Panc1 (cell line): ENCODE results near the gene FGF22. TPM values are rescaled to one million over a fixed set of nuclear protein-coding genes. Genes with fewer than 3 reads are reported as not detected.

ENCODE experiments used
- ATAC-seq: fragments of 200-7000 bp; cut with Tn5 transposase; 2 replicates; pipeline ENCODE4 v1.9.1; 2020; ENCODE audit warnings: mild to moderate bottlenecking, moderate library complexity
- BruUV-seq: library from RNA; stranded (reverse); fragments of 400-500 nt; replicated peaks from 2 replicates; lab custom pipeline; 2021; lab: Mats Ljungman, UMichigan
- CTCF ChIA-PET: fragments of 300-600 bp; sonication (Branson Sonifier 250); formaldehyde crosslinking; loops from one replicate; lab custom pipeline; 2022; ENCODE audit warnings: antibody characterized with exemption; lab: Charles Lee
- POLR2A ChIA-PET: fragments of 300-600 bp; sonication (Branson Sonifier 250); formaldehyde crosslinking; loops from one replicate; lab custom pipeline; 2022; ENCODE audit warnings: antibody characterized with exemption; lab: Charles Lee
- DNase-seq: peaks from one replicate; pipeline ENCODE4 v3.0.0-alpha.2; 2010; ENCODE audit warnings: low read depth, low spot score
- H3K27ac ChIP-seq: 2 replicates; pipeline ENCODE4 v1.5.1; 2011; ENCODE audit warnings: mild to moderate bottlenecking, low read length, inconsistent platforms
- H3K27me3 ChIP-seq: fragments of 200-500 bp; sonication (Bioruptor generic); 2 replicates; pipeline ENCODE4 v1.6.0; 2014; ENCODE audit warnings: low read length, inconsistent platforms; ENCODE audit not compliant: control insufficient read depth, insufficient read depth
- H3K36me3 ChIP-seq: fragments of 200-500 bp; sonication (Bioruptor generic); 2 replicates; pipeline ENCODE4 v1.5.1; 2014; ENCODE audit warnings: inconsistent platforms, mild to moderate bottlenecking, low read length, moderate library complexity; ENCODE audit not compliant: control insufficient read depth, insufficient read depth
- H3K4me1 ChIP-seq: 2 replicates; pipeline ENCODE4 v1.5.1; 2011; ENCODE audit warnings: inconsistent platforms, mild to moderate bottlenecking, low read length, moderate library complexity; ENCODE audit not compliant: control insufficient read depth, insufficient read depth
- H3K4me3 ChIP-seq, 2 experiments: 2 replicates each; pipeline ENCODE4 v1.5.1; 2011 to 2012; ENCODE audit warnings: low read depth in 2 of 2, low read length in 2 of 2, mild to moderate bottlenecking in 2 of 2, inconsistent platforms in 1 of 2, moderate library complexity in 1 of 2
- H3K9me3 ChIP-seq: fragments of 200-500 bp; sonication (Bioruptor generic); 2 replicates; pipeline ENCODE4 v1.5.1; 2014; ENCODE audit warnings: low read depth, mild to moderate bottlenecking, inconsistent platforms, low read length, moderate library complexity; ENCODE audit not compliant: control insufficient read depth, insufficient read depth
- POLR2AphosphoS5 ChIP-seq: IDR thresholded peaks from 2 replicates; pipeline ENCODE4 v1.6.1; 2012; ENCODE audit warnings: mild to moderate bottlenecking, low read depth, low read length, moderate library complexity
- SIN3A ChIP-seq: IDR thresholded peaks from 2 replicates; pipeline ENCODE4 v1.6.1; 2012; ENCODE audit warnings: low read depth, mild to moderate bottlenecking, low read length, moderate library complexity, borderline replicate concordance; ENCODE audit not compliant: insufficient read depth
- TCF7L2 ChIP-seq: IDR thresholded peaks from 2 replicates; pipeline ENCODE4 v1.6.1; 2011; ENCODE audit warnings: mild to moderate bottlenecking, low read depth, low read length, inconsistent platforms
- in situ Hi-C: cut with HindIII; loops from 2 replicates; pipeline ENCODE4 v1.10.0; 2016; ENCODE audit warnings: low sequenced_read_pairs, low pct_unique_long_range_greater_than_20kb
- intact Hi-C: fragments of 100-400 bp; cut with micrococcal nuclease; formaldehyde crosslinking; loops from one replicate; pipeline ENCODE4 v1.10.0; 2022; ENCODE audit not compliant: unreplicated experiment
- total RNA-seq: library from RNA; stranded (reverse); gene quantifications from one replicate; pipeline ENCODE4 v1.2.1, GENCODE V29; 2021; ENCODE audit not compliant: unreplicated experiment
- TF ChIP-seq, protein P1 (sequence below): fragments of 450-650 bp; IDR thresholded peaks from 2 replicates; pipeline ENCODE4 v1.5.1; 2017; ENCODE audit warnings: mild to moderate bottlenecking
- TF ChIP-seq, protein P2 (sequence below), 2 experiments: IDR thresholded peaks; 2 replicates each; pipeline ENCODE4 v1.6.1; 2011 to 2012; ENCODE audit warnings: low read depth in 2 of 2, control low read depth in 1 of 2, low read length in 1 of 2, mild to moderate bottlenecking in 1 of 2, moderate library complexity in 1 of 2; ENCODE audit not compliant: insufficient read depth in 1 of 2

FGF22 gene
- total RNA-seq, 1 experiment from 2014 or later: 0.72 TPM

DNA sequence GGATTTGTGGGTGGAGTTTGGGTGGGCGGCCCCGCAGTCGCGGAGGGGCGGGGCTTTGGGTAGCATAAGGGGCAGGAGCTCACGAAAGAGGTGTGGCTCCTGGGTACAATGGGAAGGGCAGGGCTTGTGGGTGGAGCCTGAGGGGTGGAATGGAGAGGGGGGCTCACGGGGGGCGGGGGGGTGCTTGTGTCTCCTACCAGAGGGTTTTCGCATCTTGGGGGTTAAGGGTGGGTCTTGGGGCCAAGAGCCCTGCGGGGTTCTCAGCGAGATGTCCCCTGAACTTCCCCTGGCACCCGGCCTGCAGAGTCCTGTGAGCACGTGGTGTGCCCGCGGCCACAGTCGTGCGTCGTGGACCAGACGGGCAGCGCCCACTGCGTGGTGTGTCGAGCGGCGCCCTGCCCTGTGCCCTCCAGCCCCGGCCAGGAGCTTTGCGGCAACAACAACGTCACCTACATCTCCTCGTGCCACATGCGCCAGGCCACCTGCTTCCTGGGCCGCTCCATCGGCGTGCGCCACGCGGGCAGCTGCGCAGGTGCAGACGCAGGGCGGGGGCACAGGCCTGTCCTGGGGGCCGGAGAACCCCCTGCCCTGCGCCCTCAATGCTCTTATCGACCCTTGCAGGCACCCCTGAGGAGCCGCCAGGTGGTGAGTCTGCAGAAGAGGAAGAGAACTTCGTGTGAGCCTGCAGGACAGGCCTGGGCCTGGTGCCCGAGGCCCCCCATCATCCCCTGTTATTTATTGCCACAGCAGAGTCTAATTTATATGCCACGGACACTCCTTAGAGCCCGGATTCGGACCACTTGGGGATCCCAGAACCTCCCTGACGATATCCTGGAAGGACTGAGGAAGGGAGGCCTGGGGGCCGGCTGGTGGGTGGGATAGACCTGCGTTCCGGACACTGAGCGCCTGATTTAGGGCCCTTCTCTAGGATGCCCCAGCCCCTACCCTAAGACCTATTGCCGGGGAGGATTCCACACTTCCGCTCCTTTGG lies 41.6 kb downstream of the FGF22 start:
- Histone ChIP-seq H3K4me3 (peak overlapping the region; percentile 43 to 71), H3K36me3 (no peaks in the 10 kb centered on the region), H3K4me1 (peaks cover 16% of the 10 kb centered on the region), H3K9me3 (no peaks in the 10 kb centered on the region), H3K27ac (peak overlapping the region; percentile 85), H3K27me3 (no peaks in the 10 kb centered on the region)
- intact Hi-C loops (no loop called here), in situ Hi-C loops (no loop called here)
- TF ChIP-seq POLR2AphosphoS5 (no peak), SIN3A (no peak), TCF7L2 (no peak)
- TF ChIP-seq, protein P1, sequence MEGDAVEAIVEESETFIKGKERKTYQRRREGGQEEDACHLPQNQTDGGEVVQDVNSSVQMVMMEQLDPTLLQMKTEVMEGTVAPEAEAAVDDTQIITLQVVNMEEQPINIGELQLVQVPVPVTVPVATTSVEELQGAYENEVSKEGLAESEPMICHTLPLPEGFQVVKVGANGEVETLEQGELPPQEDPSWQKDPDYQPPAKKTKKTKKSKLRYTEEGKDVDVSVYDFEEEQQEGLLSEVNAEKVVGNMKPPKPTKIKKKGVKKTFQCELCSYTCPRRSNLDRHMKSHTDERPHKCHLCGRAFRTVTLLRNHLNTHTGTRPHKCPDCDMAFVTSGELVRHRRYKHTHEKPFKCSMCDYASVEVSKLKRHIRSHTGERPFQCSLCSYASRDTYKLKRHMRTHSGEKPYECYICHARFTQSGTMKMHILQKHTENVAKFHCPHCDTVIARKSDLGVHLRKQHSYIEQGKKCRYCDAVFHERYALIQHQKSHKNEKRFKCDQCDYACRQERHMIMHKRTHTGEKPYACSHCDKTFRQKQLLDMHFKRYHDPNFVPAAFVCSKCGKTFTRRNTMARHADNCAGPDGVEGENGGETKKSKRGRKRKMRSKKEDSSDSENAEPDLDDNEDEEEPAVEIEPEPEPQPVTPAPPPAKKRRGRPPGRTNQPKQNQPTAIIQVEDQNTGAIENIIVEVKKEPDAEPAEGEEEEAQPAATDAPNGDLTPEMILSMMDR: no peak
- TF ChIP-seq, protein P2, sequence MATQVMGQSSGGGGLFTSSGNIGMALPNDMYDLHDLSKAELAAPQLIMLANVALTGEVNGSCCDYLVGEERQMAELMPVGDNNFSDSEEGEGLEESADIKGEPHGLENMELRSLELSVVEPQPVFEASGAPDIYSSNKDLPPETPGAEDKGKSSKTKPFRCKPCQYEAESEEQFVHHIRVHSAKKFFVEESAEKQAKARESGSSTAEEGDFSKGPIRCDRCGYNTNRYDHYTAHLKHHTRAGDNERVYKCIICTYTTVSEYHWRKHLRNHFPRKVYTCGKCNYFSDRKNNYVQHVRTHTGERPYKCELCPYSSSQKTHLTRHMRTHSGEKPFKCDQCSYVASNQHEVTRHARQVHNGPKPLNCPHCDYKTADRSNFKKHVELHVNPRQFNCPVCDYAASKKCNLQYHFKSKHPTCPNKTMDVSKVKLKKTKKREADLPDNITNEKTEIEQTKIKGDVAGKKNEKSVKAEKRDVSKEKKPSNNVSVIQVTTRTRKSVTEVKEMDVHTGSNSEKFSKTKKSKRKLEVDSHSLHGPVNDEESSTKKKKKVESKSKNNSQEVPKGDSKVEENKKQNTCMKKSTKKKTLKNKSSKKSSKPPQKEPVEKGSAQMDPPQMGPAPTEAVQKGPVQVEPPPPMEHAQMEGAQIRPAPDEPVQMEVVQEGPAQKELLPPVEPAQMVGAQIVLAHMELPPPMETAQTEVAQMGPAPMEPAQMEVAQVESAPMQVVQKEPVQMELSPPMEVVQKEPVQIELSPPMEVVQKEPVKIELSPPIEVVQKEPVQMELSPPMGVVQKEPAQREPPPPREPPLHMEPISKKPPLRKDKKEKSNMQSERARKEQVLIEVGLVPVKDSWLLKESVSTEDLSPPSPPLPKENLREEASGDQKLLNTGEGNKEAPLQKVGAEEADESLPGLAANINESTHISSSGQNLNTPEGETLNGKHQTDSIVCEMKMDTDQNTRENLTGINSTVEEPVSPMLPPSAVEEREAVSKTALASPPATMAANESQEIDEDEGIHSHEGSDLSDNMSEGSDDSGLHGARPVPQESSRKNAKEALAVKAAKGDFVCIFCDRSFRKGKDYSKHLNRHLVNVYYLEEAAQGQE (IDR thresholded peaks at IDR 0.05; ENCODE audit: insufficient read depth in 1 of 2, low read depth in 2 of 2, low read length in 1 of 2): no peak
- no peak for DNase-seq
- ATAC-seq: no peak; the same call in 1 of the 2 replicates
- ChIA-PET POLR2A (no interaction called here), CTCF (no interaction called here)
- BruUV-seq: no TSS peak

DNA sequence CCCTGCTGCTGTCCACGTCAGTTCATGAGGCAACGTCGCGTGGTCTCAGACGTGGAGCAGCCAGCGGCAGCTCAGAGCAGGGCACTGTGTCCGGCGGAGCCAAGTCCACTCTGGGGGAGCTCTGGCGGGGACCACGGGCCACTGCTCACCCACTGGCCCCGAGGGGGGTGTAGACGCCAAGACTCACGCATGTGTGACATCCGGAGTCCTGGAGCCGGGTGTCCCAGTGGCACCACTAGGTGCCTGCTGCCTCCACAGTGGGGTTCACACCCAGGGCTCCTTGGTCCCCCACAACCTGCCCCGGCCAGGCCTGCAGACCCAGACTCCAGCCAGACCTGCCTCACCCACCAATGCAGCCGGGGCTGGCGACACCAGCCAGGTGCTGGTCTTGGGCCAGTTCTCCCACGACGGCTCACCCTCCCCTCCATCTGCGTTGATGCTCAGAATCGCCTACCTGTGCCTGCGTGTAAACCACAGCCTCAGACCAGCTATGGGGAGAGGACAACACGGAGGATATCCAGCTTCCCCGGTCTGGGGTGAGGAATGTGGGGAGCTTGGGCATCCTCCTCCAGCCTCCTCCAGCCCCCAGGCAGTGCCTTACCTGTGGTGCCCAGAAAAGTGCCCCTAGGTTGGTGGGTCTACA lies 43.1 kb downstream of the FGF22 start:
- Histone ChIP-seq H3K27ac (no peak overlapping the region), H3K9me3 (no peaks in the 10 kb centered on the region), H3K27me3 (no peaks in the 10 kb centered on the region), H3K4me1 (peaks cover 13% of the 10 kb centered on the region), H3K36me3 (no peaks in the 10 kb centered on the region), H3K4me3 (no peak overlapping the region)
- TF ChIP-seq, protein P1: no peak
- TF ChIP-seq POLR2AphosphoS5: no peak
- TF ChIP-seq SIN3A: no peak
- TF ChIP-seq, protein P2 (IDR thresholded peaks at IDR 0.05; ENCODE audit: insufficient read depth in 1 of 2, low read depth in 2 of 2, low read length in 1 of 2): no peak
- no peak for TF ChIP-seq TCF7L2
- BruUV-seq: no TSS peak
- DNase-seq (no peak), ATAC-seq (no peak)
- in situ Hi-C loops (no loop called here), intact Hi-C loops (no loop called here)
- ChIA-PET POLR2A (no interaction called here), CTCF (no interaction called here)
